Neural cell (in vitro differentiated cells): Measurements from ENCODE around the gene PLXNA3. TPM values are rescaled to one million over a fixed set of nuclear protein-coding genes. Genes with fewer than 3 reads are reported as not detected.

Source experiments
- H2AFZ ChIP-seq: fragments of 200-600, 300-800 bp; sonication (generic), shearing (Covaris generic); 2 replicates; pipeline ENCODE4 v1.6.0; 2014; ENCODE audit warnings: low read depth, mild to moderate bottlenecking, antibody characterized with exemption, low read length, moderate library complexity
- H3F3A ChIP-seq: fragments of 200-600 bp; shearing (Covaris generic); 2 replicates; pipeline ENCODE4 v1.6.1; 2016; ENCODE audit warnings: mild to moderate bottlenecking, moderate library complexity, mixed read lengths, antibody characterized with exemption, low read length; ENCODE audit not compliant: insufficient read depth, poor library complexity, severe bottlenecking
- H3K27ac ChIP-seq: fragments of 200-600, 300-800 bp; sonication (generic), shearing (Covaris generic); 2 replicates; pipeline ENCODE4 v1.5.1; 2014; ENCODE audit warnings: mild to moderate bottlenecking, low read length, moderate library complexity
- H3K27me3 ChIP-seq: fragments of 300-800, 200-600 bp; sonication (generic), shearing (Covaris generic); 2 replicates; pipeline ENCODE4 v1.6.0; 2014; ENCODE audit warnings: mild to moderate bottlenecking, low read depth, low read length, moderate library complexity; ENCODE audit not compliant: insufficient read depth
- H3K36me3 ChIP-seq: fragments of 300-800, 200-600 bp; sonication (generic), shearing (Covaris generic); 2 replicates; pipeline ENCODE4 v1.5.1; 2014; ENCODE audit warnings: mild to moderate bottlenecking, antibody characterized with exemption, low read length, moderate library complexity; ENCODE audit not compliant: insufficient read depth
- H3K4me2 ChIP-seq: fragments of 300-800, 200-600 bp; sonication (generic), shearing (Covaris generic); 2 replicates; pipeline ENCODE4 v1.6.0; 2014; ENCODE audit warnings: mild to moderate bottlenecking, low read length
- H3K4me3 ChIP-seq: fragments of 300-800, 200-600 bp; sonication (generic), shearing (Covaris generic); 2 replicates; pipeline ENCODE4 v1.5.1; 2014; ENCODE audit warnings: mild to moderate bottlenecking, low read length, moderate library complexity
- H3K79me2 ChIP-seq: fragments of 200-600 bp; shearing (Covaris generic); replicated peaks from 2 replicates; pipeline ENCODE4 v1.6.0; 2014; ENCODE audit warnings: mild to moderate bottlenecking, low read length, moderate library complexity; ENCODE audit not compliant: insufficient read depth
- H3K9ac ChIP-seq: fragments of 300-800, 200-600 bp; sonication (generic), shearing (Covaris generic); 2 replicates; pipeline ENCODE4 v1.6.1; 2016; ENCODE audit warnings: mild to moderate bottlenecking, low read length, mixed read lengths
- H3K9me2 ChIP-seq: fragments of 200-600 bp; shearing (Covaris generic); 2 replicates; pipeline ENCODE4 v1.6.1; 2016; ENCODE audit warnings: mild to moderate bottlenecking, low read length, mixed read lengths; ENCODE audit not compliant: insufficient read depth
- H3K9me3 ChIP-seq: fragments of 200-600, 300-800 bp; sonication (generic), shearing (Covaris generic); 2 replicates; pipeline ENCODE4 v1.6.1; 2016; ENCODE audit warnings: mild to moderate bottlenecking, mixed run types, low read length, moderate library complexity, mixed read lengths
- H4K20me1 ChIP-seq: fragments of 200-600 bp; shearing (Covaris generic); 2 replicates; pipeline ENCODE4 v1.6.1; 2016; ENCODE audit warnings: mild to moderate bottlenecking, mixed run types; ENCODE audit not compliant: insufficient read depth
- CTCF ChIP-seq: fragments of 450-650 bp; IDR thresholded peaks from 2 replicates; pipeline ENCODE4 v1.5.1; 2014; ENCODE audit warnings: antibody characterized with exemption, mild to moderate bottlenecking, moderate library complexity; ENCODE audit not compliant: poor library complexity, severe bottlenecking
- EP300 ChIP-seq: fragments of 450-650 bp; conservative IDR thresholded peaks from 2 replicates; pipeline ENCODE4 v1.6.1; 2014; ENCODE audit warnings: antibody characterized with exemption, mild to moderate bottlenecking, moderate library complexity; ENCODE audit not compliant: poor library complexity, severe bottlenecking
- EZH2 ChIP-seq: fragments of 200-600, 300-800 bp; shearing (Covaris generic), sonication (generic); IDR thresholded peaks from 2 replicates; pipeline ENCODE4 v1.6.1; 2014; ENCODE audit warnings: antibody characterized with exemption, low read length, borderline replicate concordance, mild to moderate bottlenecking; ENCODE audit not compliant: insufficient read depth, poor library complexity, severe bottlenecking
- MXI1 ChIP-seq: fragments of 450-650 bp; conservative IDR thresholded peaks from 2 replicates; pipeline ENCODE4 v1.6.1; 2014; ENCODE audit warnings: antibody characterized with exemption, mild to moderate bottlenecking; ENCODE audit not compliant: poor library complexity, severe bottlenecking
- POLR2AphosphoS5 ChIP-seq: IDR thresholded peaks from 2 replicates; pipeline ENCODE4 v1.6.1; 2012
- RAD21 ChIP-seq: fragments of 450-650 bp; conservative IDR thresholded peaks from 2 replicates; pipeline ENCODE4 v1.6.1; 2014; ENCODE audit warnings: antibody characterized with exemption, mild to moderate bottlenecking, moderate library complexity
- SMC3 ChIP-seq: fragments of 450-650 bp; conservative IDR thresholded peaks from 2 replicates; pipeline ENCODE4 v1.6.1; 2014; ENCODE audit warnings: antibody characterized with exemption, mild to moderate bottlenecking, moderate library complexity; ENCODE audit not compliant: poor library complexity
- TAF1 ChIP-seq: IDR thresholded peaks from 2 replicates; pipeline ENCODE4 v1.6.1; 2012; ENCODE audit warnings: low read depth
- polyA plus RNA-seq: library from polyadenylated mRNA; depleted of rRNA; stranded (reverse); fragments of >200 nt; gene quantifications from 2 replicates; pipeline ENCODE4 v1.2.3, GENCODE V29; 2014
- TF ChIP-seq, protein P1 (sequence below): IDR thresholded peaks from 2 replicates; pipeline ENCODE4 v1.6.1; 2012; ENCODE audit warnings: borderline replicate concordance

PLXNA3 gene
- polyA plus RNA-seq, 1 donor from 2014 or later = 17.2 TPM

- no peaks in the 10 kb centered on the region for H3F3A ChIP-seq
- H4K20me1 ChIP-seq = no peaks in the 10 kb centered on the region
- no peak within 1 kb of the TSS for H2AFZ ChIP-seq
- H3K27me3 ChIP-seq = no peaks in the 10 kb centered on the region
- H3K79me2 ChIP-seq = no peaks in the 10 kb centered on the region
- H3K9me2 ChIP-seq = no peaks in the 10 kb centered on the region
- no peak within 1 kb of the TSS for H3K4me3 ChIP-seq
- H3K9ac ChIP-seq = no peak within 1 kb of the TSS
- H3K36me3 ChIP-seq = no peaks in the 10 kb centered on the region
- no peak within 1 kb of the TSS for H3K4me2 ChIP-seq
- no peaks in the 10 kb centered on the region for H3K9me3 ChIP-seq
- no peak for TF ChIP-seq TAF1
- no peak for TF ChIP-seq MXI1
- TF ChIP-seq RAD21 = no peak
- TF ChIP-seq EZH2 = no peak
- no peak for TF ChIP-seq CTCF
- no peak for TF ChIP-seq SMC3
- TF ChIP-seq, protein P1, sequence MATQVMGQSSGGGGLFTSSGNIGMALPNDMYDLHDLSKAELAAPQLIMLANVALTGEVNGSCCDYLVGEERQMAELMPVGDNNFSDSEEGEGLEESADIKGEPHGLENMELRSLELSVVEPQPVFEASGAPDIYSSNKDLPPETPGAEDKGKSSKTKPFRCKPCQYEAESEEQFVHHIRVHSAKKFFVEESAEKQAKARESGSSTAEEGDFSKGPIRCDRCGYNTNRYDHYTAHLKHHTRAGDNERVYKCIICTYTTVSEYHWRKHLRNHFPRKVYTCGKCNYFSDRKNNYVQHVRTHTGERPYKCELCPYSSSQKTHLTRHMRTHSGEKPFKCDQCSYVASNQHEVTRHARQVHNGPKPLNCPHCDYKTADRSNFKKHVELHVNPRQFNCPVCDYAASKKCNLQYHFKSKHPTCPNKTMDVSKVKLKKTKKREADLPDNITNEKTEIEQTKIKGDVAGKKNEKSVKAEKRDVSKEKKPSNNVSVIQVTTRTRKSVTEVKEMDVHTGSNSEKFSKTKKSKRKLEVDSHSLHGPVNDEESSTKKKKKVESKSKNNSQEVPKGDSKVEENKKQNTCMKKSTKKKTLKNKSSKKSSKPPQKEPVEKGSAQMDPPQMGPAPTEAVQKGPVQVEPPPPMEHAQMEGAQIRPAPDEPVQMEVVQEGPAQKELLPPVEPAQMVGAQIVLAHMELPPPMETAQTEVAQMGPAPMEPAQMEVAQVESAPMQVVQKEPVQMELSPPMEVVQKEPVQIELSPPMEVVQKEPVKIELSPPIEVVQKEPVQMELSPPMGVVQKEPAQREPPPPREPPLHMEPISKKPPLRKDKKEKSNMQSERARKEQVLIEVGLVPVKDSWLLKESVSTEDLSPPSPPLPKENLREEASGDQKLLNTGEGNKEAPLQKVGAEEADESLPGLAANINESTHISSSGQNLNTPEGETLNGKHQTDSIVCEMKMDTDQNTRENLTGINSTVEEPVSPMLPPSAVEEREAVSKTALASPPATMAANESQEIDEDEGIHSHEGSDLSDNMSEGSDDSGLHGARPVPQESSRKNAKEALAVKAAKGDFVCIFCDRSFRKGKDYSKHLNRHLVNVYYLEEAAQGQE = no peak
- TF ChIP-seq POLR2AphosphoS5 = no peak
- no peak for TF ChIP-seq EP300
- H3K27ac ChIP-seq = no peak within 1 kb of the TSS
These were observed 48.7 kb upstream of the PLXNA3 start, which contains the start of gene DNASE1L1 for GRCh38 chrX:154409222-154409871. Gene DNASE1L1, minus strand, starts transcription at chrX:154409254. Its CDS starts 3,686 bp downstream, at chrX:154405568.

DNA sequence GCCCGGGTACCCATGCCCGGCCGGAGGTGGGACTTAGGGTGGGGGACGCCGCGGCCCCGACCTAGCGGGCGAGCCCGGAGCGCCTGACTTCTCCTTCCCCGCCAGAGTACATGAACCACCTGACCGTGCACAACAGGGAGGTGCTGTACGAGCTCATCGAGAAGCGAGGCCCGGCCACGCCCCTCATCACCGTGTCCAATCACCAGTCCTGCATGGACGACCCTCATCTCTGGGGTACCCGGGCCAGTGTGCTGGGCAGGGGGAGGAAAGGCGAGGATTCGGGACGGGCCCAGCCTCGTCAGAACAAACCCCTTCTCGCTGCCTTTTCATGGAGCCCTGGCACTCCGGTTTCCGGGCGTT, 46.1 kb upstream of the PLXNA3 start:
- peak overlapping the region; percentile 80 for H3K9ac ChIP-seq
- no peak overlapping the region for H2AFZ ChIP-seq
- peak overlapping the region; percentile 39 for H3K4me2 ChIP-seq
- no peaks in the 10 kb centered on the region for H3K27me3 ChIP-seq
- H3K9me3 ChIP-seq = no peaks in the 10 kb centered on the region
- TF ChIP-seq SMC3 (no peak), POLR2AphosphoS5 (peak; percentile 73)
- peak overlapping the region; percentile 67 for H3K27ac ChIP-seq
- H4K20me1 ChIP-seq = no peaks in the 10 kb centered on the region
- no peaks in the 10 kb centered on the region for H3K9me2 ChIP-seq
- H3F3A ChIP-seq = no peaks in the 10 kb centered on the region
- no peaks in the 10 kb centered on the region for H3K79me2 ChIP-seq
- H3K4me3 ChIP-seq = peak overlapping the region; percentile 77
- no peaks in the 10 kb centered on the region for H3K36me3 ChIP-seq
